HEK293 (cell line): ENCODE results near the gene HGD.

Source experiments
- CTCF ChIA-PET: fragments of 350-600 bp; formaldehyde crosslinking; extraction: SDS; loops from one replicate; lab custom pipeline; 2021; ENCODE audit warnings: antibody characterized with exemption; lab: Yijun Ruan, JAX
- POLR2A ChIA-PET: fragments of 300-600 bp; formaldehyde crosslinking; extraction: SDS; loops from one replicate; lab custom pipeline; 2020; ENCODE audit warnings: antibody characterized with exemption, inconsistent platforms; lab: Yijun Ruan, JAX
- H3K27ac ChIP-seq: fragments of 200-500 bp; sonication (Bioruptor generic); 2 replicates; pipeline ENCODE4 v1.5.1; 2014; ENCODE audit warnings: low read depth, low read length, control low read depth, inconsistent platforms; ENCODE audit errors: extremely low read depth
- H3K36me3 ChIP-seq, 2 experiments: fragments of 200-500 bp in 1 of 2; sonication (Bioruptor generic) in 1 of 2; 1 replicate in 1 of 2; 2 replicates in 1 of 2; pipeline ENCODE4 v1.5.1; 2014 to 2017; ENCODE audit warnings: inconsistent platforms in 2 of 2, low read length in 2 of 2; ENCODE audit not compliant: control insufficient read depth in 2 of 2, insufficient read depth in 1 of 2
- H3K4me1 ChIP-seq: fragments of 200-500 bp; sonication (Bioruptor generic); 2 replicates; pipeline ENCODE4 v1.5.1; 2014; ENCODE audit warnings: mild to moderate bottlenecking, low read length, inconsistent platforms; ENCODE audit not compliant: control insufficient read depth, insufficient read depth
- H3K4me3 ChIP-seq: 2 replicates; pipeline ENCODE4 v1.5.1; 2011; ENCODE audit warnings: low read depth, mild to moderate bottlenecking, control low read depth, low read length, moderate library complexity
- H3K9me3 ChIP-seq: fragments of 200-500 bp; sonication (Bioruptor generic); 2 replicates; pipeline ENCODE4 v1.5.1; 2014; ENCODE audit warnings: low read depth, low read length, inconsistent platforms; ENCODE audit not compliant: control insufficient read depth, insufficient read depth
- HOXA7 ChIP-seq: sonication (generic); formaldehyde crosslinking; IDR thresholded peaks from 2 replicates; pipeline ENCODE4 v1.8.1; 2022; ENCODE audit warnings: missing genetic modification reagents, borderline replicate concordance
- KLF17 ChIP-seq: fragments of 450-650 bp; formaldehyde crosslinking; IDR thresholded peaks from 2 replicates; pipeline ENCODE4 v1.5.1; 2016; ENCODE audit warnings: missing biosample characterization, missing genetic modification characterization
- KLF8 ChIP-seq: fragments of 450-650 bp; formaldehyde crosslinking; IDR thresholded peaks from 2 replicates; pipeline ENCODE4 v1.5.1; 2016; ENCODE audit warnings: missing biosample characterization, missing genetic modification characterization
- SP2 ChIP-seq: fragments of 450-650 bp; formaldehyde crosslinking; IDR thresholded peaks from 2 replicates; pipeline ENCODE4 v1.5.1; 2016; ENCODE audit warnings: missing biosample characterization, missing genetic modification characterization
- ZBTB7A ChIP-seq: fragments of 450-650 bp; formaldehyde crosslinking; IDR thresholded peaks from 2 replicates; pipeline ENCODE4 v1.5.1; 2016; ENCODE audit warnings: low read depth, missing biosample characterization, missing genetic modification characterization
- ZIC2 ChIP-seq: fragments of 450-650 bp; formaldehyde crosslinking; IDR thresholded peaks from 2 replicates; pipeline ENCODE4 v1.5.1; 2016; ENCODE audit warnings: missing biosample characterization, missing genetic modification characterization
- ZNF157 ChIP-seq: fragments of 450-650 bp; formaldehyde crosslinking; IDR thresholded peaks from 2 replicates; pipeline ENCODE4 v1.5.1; 2016; ENCODE audit warnings: missing biosample characterization, missing genetic modification characterization
- ZNF169 ChIP-seq: fragments of 450-650 bp; formaldehyde crosslinking; IDR thresholded peaks from 2 replicates; pipeline ENCODE4 v1.5.1; 2016; ENCODE audit warnings: missing biosample characterization, missing genetic modification characterization
- ZNF175 ChIP-seq: fragments of 450-650 bp; formaldehyde crosslinking; IDR thresholded peaks from 2 replicates; pipeline ENCODE4 v1.5.1; 2016; ENCODE audit warnings: missing biosample characterization, missing genetic modification characterization
- ZNF280C ChIP-seq: fragments of 450-650 bp; formaldehyde crosslinking; IDR thresholded peaks from 2 replicates; pipeline ENCODE4 v1.5.1; 2016; ENCODE audit warnings: missing biosample characterization, missing genetic modification characterization
- ZNF394 ChIP-seq: fragments of 450-650 bp; formaldehyde crosslinking; IDR thresholded peaks from 2 replicates; pipeline ENCODE4 v1.5.1; 2016; ENCODE audit warnings: missing biosample characterization, missing genetic modification characterization, mild to moderate bottlenecking, moderate library complexity, borderline replicate concordance
- ZNF449 ChIP-seq: fragments of 450-650 bp; formaldehyde crosslinking; IDR thresholded peaks from 2 replicates; pipeline ENCODE4 v1.5.1; 2017; ENCODE audit warnings: missing biosample characterization, mild to moderate bottlenecking, missing genetic modification characterization, moderate library complexity
- ZNF555 ChIP-seq: fragments of 450-650 bp; formaldehyde crosslinking; conservative IDR thresholded peaks from 2 replicates; pipeline ENCODE4 v1.5.1; 2017; ENCODE audit warnings: missing biosample characterization, mild to moderate bottlenecking, missing genetic modification characterization, inconsistent platforms
- ZNF600 ChIP-seq: fragments of 450-650 bp; formaldehyde crosslinking; IDR thresholded peaks from 2 replicates; pipeline ENCODE4 v1.5.1; 2016; ENCODE audit warnings: missing biosample characterization, missing genetic modification characterization
- ZNF623 ChIP-seq: fragments of 450-650 bp; formaldehyde crosslinking; IDR thresholded peaks from 2 replicates; pipeline ENCODE4 v1.5.1; 2016; ENCODE audit warnings: missing biosample characterization, missing genetic modification characterization
- ZNF660 ChIP-seq: fragments of 450-650 bp; IDR thresholded peaks from 2 replicates; pipeline ENCODE4 v1.5.1; 2018; ENCODE audit warnings: missing biosample characterization, mild to moderate bottlenecking, missing genetic modification characterization
- ZNF768 ChIP-seq: fragments of 450-650 bp; formaldehyde crosslinking; IDR thresholded peaks from 2 replicates; pipeline ENCODE4 v1.5.1; 2018; ENCODE audit warnings: missing biosample characterization, mild to moderate bottlenecking, missing genetic modification characterization
- TF ChIP-seq, protein P1 (sequence below): fragments of 450-650 bp; formaldehyde crosslinking; IDR thresholded peaks from 2 replicates; pipeline ENCODE4 v1.5.1; 2016; ENCODE audit warnings: missing biosample characterization, missing genetic modification characterization, low read depth
- TF ChIP-seq, protein P2 (sequence below): fragments of 450-650 bp; formaldehyde crosslinking; IDR thresholded peaks from 2 replicates; pipeline ENCODE4 v1.5.1; 2016; ENCODE audit warnings: missing biosample characterization, missing genetic modification characterization
- TF ChIP-seq, protein P3 (sequence below): sonication (generic); formaldehyde crosslinking; IDR thresholded peaks from 2 replicates; pipeline ENCODE4 v1.8.1; 2022; ENCODE audit warnings: mild to moderate bottlenecking, moderate library complexity, missing genetic modification reagents
- TF ChIP-seq, protein P4 (sequence below): fragments of 450-650 bp; formaldehyde crosslinking; IDR thresholded peaks from 2 replicates; pipeline ENCODE4 v1.5.1; 2017; ENCODE audit warnings: missing biosample characterization, missing genetic modification characterization

HGD gene

GRCh38 chr3:120680193-120680894 lies 1.7 kb downstream of the HGD start:
- Histone ChIP-seq H3K36me3 (no peaks in the 10 kb centered on the region), H3K4me1 (no peaks in the 10 kb centered on the region), H3K27ac (no peak overlapping the region), H3K4me3 (no peak overlapping the region), H3K9me3 (no peaks in the 10 kb centered on the region)
- ChIA-PET CTCF (no interaction called here), POLR2A (no interaction called here)
- no peak for TF ChIP-seq ZNF623 (tag by site-specific recombination)
- no peak for TF ChIP-seq HOXA7 (CRISPR knock-in tag)
- TF ChIP-seq ZNF768, result no peak
- TF ChIP-seq, protein P1, sequence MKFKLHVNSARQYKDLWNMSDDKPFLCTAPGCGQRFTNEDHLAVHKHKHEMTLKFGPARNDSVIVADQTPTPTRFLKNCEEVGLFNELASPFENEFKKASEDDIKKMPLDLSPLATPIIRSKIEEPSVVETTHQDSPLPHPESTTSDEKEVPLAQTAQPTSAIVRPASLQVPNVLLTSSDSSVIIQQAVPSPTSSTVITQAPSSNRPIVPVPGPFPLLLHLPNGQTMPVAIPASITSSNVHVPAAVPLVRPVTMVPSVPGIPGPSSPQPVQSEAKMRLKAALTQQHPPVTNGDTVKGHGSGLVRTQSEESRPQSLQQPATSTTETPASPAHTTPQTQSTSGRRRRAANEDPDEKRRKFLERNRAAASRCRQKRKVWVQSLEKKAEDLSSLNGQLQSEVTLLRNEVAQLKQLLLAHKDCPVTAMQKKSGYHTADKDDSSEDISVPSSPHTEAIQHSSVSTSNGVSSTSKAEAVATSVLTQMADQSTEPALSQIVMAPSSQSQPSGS (tag by site-specific recombination), result no peak
- TF ChIP-seq ZNF175 (tag by site-specific recombination), result no peak
- TF ChIP-seq, protein P2, sequence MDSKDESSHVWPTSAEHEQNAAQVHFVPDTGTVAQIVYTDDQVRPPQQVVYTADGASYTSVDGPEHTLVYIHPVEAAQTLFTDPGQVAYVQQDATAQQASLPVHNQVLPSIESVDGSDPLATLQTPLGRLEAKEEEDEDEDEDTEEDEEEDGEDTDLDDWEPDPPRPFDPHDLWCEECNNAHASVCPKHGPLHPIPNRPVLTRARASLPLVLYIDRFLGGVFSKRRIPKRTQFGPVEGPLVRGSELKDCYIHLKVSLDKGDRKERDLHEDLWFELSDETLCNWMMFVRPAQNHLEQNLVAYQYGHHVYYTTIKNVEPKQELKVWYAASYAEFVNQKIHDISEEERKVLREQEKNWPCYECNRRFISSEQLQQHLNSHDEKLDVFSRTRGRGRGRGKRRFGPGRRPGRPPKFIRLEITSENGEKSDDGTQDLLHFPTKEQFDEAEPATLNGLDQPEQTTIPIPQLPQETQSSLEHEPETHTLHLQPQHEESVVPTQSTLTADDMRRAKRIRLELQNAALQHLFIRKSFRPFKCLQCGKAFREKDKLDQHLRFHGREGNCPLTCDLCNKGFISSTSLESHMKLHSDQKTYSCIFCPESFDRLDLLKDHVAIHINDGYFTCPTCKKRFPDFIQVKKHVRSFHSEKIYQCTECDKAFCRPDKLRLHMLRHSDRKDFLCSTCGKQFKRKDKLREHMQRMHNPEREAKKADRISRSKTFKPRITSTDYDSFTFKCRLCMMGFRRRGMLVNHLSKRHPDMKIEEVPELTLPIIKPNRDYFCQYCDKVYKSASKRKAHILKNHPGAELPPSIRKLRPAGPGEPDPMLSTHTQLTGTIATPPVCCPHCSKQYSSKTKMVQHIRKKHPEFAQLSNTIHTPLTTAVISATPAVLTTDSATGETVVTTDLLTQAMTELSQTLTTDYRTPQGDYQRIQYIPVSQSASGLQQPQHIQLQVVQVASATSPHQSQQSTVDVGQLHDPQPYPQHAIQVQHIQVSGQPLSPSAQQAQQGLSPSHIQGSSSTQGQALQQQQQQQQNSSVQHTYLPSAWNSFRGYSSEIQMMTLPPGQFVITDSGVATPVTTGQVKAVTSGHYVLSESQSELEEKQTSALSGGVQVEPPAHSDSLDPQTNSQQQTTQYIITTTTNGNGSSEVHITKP (tag by site-specific recombination), result no peak
- TF ChIP-seq ZNF600, result no peak
- TF ChIP-seq KLF8 (tag by site-specific recombination), result no peak
- TF ChIP-seq ZIC2 (tag by site-specific recombination), result no peak
- TF ChIP-seq ZNF660, result no peak

DNA sequence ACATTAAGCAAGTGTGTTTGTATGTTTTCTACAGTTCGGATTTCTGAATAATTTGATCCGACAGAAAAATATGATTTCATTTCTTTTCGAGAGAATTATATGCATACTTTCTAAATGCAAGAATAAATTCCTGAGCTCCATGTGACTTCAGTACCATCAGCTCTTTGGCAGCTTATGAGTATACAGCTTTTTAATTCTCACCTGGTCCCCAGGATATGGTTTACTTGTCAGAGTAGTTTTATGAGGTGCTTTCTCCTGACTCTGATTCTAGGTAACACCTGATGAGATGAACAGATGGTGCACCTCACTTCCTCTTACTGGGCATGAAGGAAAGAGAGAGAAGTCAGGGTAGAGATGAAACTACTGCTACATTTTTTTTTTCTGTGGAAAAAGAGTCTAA lies 3.1 kb downstream of the HGD start:
- Histone ChIP-seq H3K36me3 (no peaks in the 10 kb centered on the region), H3K27ac (no peak overlapping the region), H3K9me3 (no peaks in the 10 kb centered on the region), H3K4me3 (no peak overlapping the region), H3K4me1 (no peaks in the 10 kb centered on the region)
- CTCF ChIA-PET, result interaction anchor here (0.6 kb wide), 1 partner anchor 228 kb away, joined by 3 read pairs; no protein-coding TSS in a partner anchor
- POLR2A ChIA-PET, result no interaction called here
- no peak for TF ChIP-seq ZNF280C (tag by site-specific recombination)
- TF ChIP-seq ZBTB7A (tag by site-specific recombination), result no peak
- TF ChIP-seq ZNF449 (tag by site-specific recombination), result no peak
- no peak for TF ChIP-seq ZNF157 (tag by site-specific recombination)
- TF ChIP-seq KLF17 (tag by site-specific recombination), result no peak
- TF ChIP-seq, protein P3, sequence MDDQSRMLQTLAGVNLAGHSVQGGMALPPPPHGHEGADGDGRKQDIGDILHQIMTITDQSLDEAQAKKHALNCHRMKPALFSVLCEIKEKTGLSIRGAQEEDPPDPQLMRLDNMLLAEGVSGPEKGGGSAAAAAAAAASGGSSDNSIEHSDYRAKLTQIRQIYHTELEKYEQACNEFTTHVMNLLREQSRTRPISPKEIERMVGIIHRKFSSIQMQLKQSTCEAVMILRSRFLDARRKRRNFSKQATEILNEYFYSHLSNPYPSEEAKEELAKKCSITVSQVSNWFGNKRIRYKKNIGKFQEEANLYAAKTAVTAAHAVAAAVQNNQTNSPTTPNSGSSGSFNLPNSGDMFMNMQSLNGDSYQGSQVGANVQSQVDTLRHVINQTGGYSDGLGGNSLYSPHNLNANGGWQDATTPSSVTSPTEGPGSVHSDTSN (CRISPR knock-in tag), result no peak
- no peak for TF ChIP-seq ZNF555 (tag by site-specific recombination)
- no peak for TF ChIP-seq ZNF169 (tag by site-specific recombination)
- no peak for TF ChIP-seq ZNF394 (tag by site-specific recombination)
- TF ChIP-seq, protein P4, sequence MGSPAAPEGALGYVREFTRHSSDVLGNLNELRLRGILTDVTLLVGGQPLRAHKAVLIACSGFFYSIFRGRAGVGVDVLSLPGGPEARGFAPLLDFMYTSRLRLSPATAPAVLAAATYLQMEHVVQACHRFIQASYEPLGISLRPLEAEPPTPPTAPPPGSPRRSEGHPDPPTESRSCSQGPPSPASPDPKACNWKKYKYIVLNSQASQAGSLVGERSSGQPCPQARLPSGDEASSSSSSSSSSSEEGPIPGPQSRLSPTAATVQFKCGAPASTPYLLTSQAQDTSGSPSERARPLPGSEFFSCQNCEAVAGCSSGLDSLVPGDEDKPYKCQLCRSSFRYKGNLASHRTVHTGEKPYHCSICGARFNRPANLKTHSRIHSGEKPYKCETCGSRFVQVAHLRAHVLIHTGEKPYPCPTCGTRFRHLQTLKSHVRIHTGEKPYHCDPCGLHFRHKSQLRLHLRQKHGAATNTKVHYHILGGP (tag by site-specific recombination), result no peak
- TF ChIP-seq SP2 (tag by site-specific recombination), result no peak
